CD4-positive, alpha-beta T cell treated with Interleukin-2 at 100 ng/mL for 4 hours (primary cell): ENCODE measurements around the gene B4GALT3.

ENCODE experiments used
- DNase-seq: peaks from one replicate; pipeline ENCODE4 v3.0.0-alpha.2; 2020; ENCODE audit warnings: low spot score

The B4GALT3 gene

GRCh38 chr1:161162052-161162451 lies 15.3 kb downstream of the B4GALT3 start:
- DNase-seq, result no peak

GRCh38 chr1:161161652-161162051 lies 15.7 kb downstream of the B4GALT3 start:
- no peak for DNase-seq

DNA sequence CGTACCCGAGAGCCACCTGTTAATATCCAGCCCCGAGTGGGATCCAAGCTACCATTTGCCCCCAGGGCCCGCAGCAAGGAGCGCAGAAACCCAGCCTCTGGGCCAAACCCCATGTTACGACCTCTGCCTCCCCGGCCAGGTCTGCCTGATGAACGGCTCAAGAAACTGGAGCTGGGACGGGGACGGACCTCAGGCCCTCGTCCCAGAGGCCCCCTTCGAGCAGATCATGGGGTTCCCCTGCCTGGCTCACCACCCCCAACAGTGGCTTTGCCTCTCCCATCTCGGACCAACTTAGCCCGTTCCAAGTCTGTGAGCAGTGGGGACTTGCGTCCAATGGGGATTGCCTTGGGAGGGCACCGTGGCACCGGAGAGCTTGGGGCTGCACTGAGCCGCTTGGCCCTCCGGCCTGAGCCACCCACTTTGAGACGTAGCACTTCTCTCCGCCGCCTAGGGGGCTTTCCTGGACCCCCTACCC lies 16.6 kb downstream of the B4GALT3 start:
- DNase-seq, result no peak

DNA sequence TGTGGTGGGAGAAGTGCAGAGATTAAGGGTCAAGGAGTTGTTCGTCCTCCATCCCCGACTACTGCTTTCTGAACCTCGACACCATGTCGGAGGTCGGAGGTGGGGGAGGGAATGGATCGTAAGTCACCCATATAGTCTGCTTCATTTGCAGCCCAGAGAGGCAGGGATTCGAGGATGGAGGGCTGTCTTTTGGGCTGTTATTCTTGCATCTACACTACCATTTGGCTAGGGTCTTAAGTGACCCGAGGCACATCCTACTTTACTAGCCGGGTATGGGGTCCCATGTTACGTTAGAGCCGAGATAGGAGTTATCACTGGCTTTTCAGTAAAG lies 17.4 kb downstream of the B4GALT3 start:
- no peak for DNase-seq

- DNase-seq, result peak; percentile 94
Measured at GRCh38 chr1:161159087-161159912, 18.0 kb downstream of the B4GALT3 start, which contains the start of gene USP21. TSS of gene USP21 (plus strand) at chr1:161159500. CDS start at chr1:161160641, 1,141 bp downstream.

DNA sequence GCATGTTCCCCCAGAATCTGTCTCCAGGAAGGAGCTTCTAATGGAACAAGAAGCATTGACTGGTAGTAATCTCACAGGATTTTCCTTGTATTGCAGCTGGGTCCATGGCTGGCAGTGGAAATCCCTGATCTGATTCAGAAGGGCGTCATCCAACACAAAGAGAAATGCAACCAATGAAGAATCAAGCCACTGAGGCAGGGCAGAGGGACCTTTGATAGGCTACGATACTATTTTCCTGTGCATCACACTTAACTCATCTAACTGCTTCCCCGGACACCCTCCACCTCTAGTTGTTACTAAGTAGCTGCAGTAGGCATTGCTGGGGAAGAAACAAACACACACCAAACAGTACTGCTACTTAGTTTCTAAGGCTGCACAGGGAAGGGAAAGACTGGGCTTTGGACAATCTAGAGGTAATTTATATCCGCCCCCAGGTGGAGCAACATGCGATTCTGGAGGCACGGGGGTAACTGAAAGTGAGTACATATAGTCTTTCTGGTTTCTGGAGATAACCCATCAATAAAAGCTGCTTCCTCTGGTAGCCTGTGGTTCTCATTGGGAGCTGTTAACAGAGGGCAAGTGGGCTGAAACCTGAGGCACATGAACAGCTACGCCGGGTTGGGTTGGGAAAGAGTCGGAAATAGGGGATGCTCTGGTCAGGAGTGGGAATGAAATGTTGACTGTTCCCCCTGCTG lies 18.8 kb downstream of the B4GALT3 start:
- no peak for DNase-seq

DNA sequence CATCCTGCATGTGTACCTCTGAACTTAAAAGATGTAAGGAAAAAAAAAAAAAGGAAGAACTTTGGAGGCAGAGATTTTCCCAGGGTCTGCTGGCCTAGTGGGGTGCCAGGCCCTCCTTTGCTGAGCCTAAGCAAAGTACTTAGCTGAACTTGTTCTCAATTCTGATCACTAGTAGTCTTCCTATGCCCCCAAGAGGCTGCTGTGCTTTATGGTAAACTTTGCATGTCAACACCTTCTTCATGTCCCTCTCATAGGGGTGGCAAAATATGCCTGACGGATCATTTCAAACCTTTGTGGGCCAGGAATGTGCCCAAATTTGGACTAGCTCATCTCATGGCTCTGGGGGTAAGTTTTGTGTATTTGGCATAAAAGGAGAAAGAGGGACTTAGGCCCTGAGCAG lies 19.4 kb downstream of the B4GALT3 start:
- DNase-seq, result no peak

DNA sequence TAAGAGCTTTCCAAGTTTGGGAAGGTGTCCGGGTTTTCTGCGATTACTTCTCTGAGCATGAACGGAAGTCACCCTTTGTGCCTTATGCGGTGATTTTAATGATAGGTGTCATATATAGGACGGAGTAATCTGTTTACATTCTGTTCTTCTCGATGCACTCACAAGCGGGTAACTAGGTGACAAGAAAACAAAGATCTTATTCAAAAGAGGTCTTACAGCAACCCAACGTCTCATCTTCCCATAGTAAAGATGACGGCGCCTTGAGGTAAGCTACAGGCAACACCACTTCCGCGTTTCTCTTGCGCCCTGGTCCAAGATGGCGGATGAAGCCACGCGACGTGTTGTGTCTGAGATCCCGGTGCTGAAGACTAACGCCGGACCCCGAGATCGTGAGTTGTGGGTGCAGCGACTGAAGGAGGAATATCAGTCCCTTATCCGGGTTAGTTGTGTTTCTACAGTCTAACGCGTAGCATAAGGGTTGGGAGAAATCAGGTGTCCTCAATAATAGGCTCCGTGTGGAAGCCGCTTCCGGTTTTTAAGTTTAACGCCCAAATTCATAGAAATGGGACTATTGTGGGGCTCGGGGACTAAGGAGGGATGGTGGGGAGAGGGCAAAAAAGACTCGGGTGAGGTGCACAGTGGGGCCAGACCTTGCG lies 23.5 kb downstream of the B4GALT3 start, which contains the start of gene UFC1:
Gene UFC1, plus strand, starts transcription at position 297 of the 656 bp plus-strand sequence. Its CDS starts 20 bp downstream, at position 317.
- peak; percentile 93 for DNase-seq

DNA sequence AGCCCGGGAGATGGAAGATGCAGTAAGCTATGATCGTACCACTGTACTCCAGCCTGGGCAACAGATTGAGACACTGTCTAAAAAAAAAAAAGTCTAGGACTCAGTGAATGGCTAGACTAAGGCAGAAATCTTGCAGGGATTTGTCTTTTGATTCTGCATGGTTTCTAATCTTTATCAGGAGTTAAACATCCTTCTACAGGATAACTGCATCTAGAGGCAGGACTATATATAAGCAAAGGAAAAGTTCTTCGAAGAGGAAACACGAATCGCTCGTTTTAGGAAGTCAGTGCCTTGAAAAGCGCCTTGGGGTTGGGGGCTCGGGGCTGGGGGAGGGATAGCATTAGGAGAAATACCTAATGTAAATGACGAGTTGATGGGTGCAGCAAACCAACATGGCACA lies 24.1 kb downstream of the B4GALT3 start:
- DNase-seq, result no peak

GRCh38 chr1:161145832-161146231 lies 31.5 kb downstream of the B4GALT3 start:
- no peak for DNase-seq

DNA sequence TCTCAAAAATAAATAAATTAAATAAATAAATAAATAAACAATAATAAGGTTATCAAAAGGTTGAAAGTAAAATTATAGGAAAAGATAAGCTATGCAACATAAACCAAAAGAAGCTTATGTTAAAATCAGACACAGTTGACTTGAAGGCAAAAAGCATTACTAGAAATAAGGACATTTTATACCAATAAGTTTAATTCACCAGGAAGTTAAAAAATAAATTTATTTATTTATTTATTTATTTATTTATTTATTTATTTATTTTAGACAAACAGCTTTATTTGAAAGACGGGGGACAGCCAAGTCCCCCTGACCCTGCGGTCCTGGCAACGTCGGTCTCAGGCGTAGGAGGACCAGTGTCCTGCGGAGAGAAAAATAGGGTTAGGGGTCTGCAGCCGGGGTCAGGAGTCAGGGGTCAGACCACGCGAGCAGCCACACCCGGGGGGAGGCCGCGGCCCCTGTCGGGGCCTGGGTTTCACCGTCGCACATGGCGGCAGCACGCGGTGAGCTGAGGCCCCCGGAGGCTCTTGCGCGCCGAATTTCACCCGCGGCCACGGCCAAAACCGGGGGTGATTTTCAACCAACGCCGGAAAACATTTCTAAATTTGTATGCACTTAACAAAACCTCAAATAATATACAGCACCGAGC lies 36.4 kb downstream of the B4GALT3 start:
- no peak for DNase-seq

- DNase-seq, result peak; percentile 71
Measured at GRCh38 chr1:161139766-161140165, 37.5 kb downstream of the B4GALT3 start.

- no peak for DNase-seq
Measured at GRCh38 chr1:161138431-161138830, 38.9 kb downstream of the B4GALT3 start.

DNA sequence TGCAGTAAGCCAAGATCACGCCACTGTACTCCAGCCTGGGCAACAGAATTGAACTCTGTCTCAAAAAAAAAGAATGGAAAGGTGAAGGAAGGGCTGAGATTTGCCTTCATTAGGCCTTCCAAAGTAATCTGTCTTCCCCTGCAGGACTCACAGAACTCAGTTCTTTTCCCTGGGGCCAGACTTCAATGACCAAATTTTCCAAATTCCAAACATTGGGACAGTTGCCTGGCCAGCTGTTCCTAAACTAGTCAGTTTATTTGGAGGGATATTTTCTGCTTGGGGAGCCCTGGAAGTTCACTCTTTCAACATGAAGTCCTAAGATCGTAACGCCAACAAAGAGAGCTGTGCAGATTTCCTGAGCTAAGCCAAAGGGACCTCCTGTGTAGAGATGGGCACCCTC lies 39.4 kb downstream of the B4GALT3 start:
- DNase-seq, result no peak

- no peak for DNase-seq
Measured at GRCh38 chr1:161133220-161133740, 44.0 kb downstream of the B4GALT3 start.

DNA sequence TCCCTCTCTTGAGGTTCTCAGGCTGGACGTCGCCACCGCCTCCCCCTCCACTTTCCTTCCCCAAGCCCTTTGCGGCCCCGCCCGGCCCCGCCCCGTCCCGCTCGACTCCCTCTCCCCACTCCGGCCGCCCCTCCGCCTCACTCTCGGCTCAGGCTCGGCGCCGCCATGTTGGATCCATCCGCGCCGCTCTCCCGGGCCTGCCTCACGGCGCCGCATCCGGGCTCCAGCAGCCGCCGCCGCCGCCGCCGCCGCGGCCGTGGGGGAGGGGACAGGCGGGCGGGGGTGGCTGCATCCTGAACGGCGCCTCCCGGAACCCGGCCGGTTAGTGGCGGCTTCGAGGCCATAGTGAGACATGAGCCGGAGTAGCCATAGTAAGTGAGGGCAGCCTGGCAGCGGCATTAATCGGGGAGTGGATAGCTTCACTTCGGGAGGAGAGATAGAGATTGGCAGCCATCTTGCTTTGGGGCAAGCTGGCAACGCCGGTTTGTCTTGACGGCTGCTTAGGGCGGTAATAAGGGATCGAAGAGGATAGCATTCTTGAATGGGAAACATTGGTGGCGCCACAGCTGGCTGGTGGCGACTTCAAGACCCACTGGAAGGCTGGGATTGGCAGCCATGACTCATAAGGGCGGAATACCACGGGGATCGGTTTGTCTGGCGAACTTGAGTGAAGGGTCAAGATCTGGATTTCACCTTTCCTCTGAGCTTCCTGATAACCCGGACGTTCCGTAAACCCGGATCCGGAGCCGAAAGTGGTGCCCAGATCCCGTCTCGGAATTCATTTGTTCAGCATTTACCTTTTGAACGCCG lies 44.7 kb downstream of the B4GALT3 start, which contains the start of gene DEDD:
Gene DEDD, minus strand, starts transcription at position 258 of the 810 bp plus-strand sequence. CDS start 8,205 bp downstream, outside the sequence.
- peak; percentile 95 for DNase-seq

DNA sequence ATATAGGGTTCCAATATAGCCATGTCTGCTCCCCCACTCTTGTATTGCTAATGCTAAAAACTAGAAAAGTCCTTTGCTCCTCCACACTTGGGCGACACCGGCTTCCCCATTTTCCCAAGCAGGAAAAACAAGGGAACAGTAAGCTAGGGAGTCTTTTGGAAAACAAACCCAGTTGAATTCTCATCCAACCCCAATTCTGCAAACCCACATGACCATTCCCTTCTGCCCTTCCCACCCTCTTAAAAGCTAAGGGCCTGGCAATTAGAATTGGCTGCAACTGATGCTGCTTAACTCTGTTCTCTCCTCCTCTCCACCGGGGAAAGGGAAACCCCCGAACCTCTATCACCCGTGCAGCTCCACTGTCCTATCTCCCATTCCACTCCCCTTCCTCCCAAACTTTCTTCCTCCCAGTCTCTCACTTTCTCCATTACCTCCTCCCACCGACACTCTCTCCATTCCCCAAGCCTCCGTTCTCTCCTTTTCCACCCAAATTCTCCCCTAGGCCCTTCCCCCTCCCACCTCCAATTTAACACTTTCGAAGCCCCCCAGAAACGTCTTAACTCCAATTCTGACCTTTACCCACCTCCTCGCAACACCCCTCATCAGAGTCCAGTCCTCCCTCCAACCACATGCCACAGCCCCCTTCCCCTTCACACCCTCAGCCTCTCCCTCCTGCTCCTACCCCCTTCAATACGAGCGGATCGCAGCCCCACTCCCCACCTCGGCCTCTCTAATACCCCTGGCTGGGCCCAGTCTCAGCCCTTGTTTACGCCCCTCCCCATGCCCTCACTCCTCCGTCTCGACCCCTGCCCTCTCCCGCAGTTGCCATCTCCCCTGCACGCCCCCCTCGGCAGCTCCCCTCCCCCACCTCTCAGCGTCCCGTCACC lies 45.5 kb downstream of the B4GALT3 start:
- no peak for DNase-seq

DNA sequence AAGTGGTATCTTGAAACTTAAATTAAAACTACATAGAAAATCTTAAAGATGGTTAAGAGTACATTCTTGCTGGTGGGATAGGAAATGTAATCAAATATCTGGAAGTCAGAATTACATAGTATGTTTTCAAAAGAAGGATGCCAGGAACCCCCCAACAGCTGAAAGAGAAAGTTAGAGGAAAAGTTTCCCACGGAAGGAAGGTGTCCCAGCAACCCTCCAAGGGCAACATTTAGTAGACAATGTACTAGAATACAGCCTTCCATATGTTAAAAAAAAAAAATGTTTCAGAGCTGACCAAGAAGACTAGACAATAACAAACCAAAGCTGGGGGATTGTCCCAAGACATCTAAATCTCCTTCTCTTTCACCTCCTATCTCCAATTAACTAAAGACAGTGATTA lies 47.0 kb downstream of the B4GALT3 start:
- DNase-seq, result no peak

DNA sequence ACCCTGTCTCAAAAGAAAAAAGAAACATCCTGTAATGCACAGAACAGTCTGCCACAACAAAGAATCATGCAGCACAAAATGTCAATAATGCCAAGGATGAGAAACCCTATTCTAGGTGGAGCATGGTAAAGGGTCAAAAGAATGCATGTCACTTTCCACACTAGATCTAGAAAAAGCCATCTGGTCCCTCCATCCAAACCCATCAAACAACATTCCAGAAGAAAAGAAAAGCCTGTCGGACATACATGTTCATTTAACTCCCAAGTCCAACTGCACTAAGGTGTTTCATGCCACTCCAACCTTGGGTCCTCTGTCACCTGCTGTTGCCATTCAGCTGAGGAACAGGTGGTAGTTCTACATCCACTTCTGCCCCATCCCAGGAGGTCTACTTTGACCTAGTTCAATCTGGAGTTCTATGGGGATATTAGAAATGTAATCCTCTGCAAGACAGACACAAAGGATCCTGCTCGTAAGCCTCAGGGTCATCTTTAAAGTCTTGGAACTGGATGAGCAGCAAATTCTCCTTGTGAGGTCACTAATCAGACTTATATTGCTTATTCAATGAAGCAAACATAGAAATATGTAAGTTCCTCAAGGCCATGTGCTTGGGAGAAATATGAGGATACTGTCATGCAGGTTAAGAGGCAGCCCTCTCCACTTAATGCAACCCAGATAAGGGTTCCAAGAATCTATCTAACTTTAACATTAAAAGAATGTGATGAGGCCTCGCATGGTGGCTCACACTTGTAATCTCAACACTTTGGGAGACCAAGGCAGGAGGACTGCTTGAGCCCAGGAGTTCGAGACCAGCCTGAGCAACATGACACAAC lies 48.5 kb downstream of the B4GALT3 start:
- no peak for DNase-seq
